ENCODE data around the gene MAP3K8. TPM values are rescaled to one million over a fixed set of nuclear protein-coding genes. Genes with fewer than 3 reads are reported as not detected.

Gene MAP3K8
- 13.3 TPM for polyA plus RNA-seq (2013, experiment 1 of 2; ENCODE audit: insufficient read length)
- polyA plus RNA-seq (2013, experiment 2 of 2; ENCODE audit: insufficient read length), result 13.2 TPM

DNA sequence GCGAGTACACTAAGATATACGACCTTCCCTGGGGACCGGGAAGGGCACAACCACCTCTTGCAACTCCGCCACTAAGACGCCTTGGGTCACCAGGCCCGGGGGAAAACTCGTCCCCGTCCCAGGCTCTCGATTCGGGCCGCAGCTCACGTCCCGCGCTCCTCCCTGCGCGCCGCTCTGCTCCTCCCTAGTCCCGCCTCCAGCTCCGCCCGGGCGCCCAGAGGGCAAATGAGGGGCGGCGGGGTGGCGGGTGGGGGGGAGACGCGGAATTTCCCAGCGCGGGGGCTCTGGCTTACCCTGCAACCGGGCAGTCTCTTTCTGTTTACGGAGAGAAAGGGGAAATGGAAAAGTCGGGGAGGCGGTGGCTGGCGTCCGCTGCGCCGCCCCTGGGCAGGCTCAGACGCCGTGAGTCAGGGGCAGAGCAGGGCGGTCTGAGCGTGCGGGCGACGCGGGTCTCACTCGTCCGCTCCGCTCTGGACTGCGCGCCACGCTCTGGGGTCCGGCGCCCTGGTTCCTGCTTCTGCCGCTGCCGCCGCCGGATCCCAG lies at the start of gene MAP3K8:
TSS of gene MAP3K8 (plus strand) at position 455 of the 543 bp plus-strand sequence. CDS start 4,755 bp downstream, outside the sequence.
- peak; percentile 94 for DNase-seq

DNA sequence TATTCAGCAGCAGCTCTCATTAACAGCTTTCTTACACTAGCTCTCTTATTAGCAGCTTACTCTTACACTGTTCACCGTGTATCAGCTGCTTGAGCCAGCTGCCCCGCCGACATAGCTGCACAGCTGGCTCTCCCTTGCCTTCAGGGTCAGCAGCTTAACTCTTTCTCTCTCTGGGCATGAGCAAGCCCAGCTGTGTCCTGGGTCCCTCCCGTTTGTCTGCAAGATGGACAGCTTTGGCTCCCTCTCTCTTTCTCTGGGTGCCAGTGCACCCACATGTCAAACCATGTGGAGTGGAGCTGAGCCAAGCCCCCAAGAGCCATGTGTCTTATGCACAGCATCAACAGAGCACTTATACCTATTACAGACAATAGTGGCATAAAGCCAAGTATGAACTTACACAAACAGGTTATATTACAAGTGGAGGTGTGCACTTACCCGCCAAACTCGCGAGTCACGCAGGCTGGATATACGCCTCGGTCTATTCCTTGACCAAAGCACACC lies 49.2 kb upstream of the MAP3K8 start:
- peak; percentile 53 for DNase-seq

- DNase-seq, result no peak
Measured at GRCh38 chr10:30386801-30387588, 47.0 kb upstream of the MAP3K8 start.

- peak; percentile 11 for DNase-seq
Measured at GRCh38 chr10:30387646-30388243, 46.2 kb upstream of the MAP3K8 start.

DNA sequence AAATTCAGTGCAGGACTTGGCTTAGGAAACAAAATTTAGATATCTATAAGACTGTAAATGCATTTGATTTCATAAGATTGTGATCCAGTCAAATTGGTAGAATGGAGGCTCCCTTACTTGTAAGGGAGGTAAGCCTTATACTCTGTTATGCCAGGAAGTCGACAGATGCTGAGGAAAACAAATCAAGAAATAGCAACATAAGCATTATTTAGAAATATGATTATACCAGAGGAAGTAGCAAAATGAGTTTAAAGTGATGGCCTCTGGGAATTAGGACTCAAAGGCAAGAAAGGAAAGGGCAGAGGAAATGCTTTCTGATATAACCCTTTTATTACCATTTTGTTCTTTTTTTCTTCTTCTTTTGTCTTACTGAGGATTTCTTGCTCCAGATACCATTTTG lies 44.4 kb upstream of the MAP3K8 start:
- no peak for DNase-seq

DNA sequence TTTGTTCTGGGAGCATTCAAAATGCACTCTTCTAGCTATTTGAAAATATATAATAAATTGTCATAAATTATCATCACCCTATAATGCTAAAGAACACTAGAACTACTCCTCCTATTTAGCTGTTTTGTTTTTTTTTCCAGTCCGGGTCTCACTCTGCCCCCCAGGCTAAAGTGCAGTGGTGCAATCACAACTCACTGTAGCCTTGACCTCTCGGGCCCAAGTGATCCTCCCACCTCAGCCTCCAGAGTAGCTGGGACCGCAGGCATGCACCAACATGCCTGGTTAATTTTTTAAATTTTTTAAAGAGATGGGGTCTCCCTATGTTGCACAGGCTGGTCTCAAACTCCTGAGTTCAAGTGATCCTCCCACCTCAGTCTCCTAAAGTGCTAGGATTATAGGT lies 43.8 kb upstream of the MAP3K8 start:
- DNase-seq, result no peak

DNA sequence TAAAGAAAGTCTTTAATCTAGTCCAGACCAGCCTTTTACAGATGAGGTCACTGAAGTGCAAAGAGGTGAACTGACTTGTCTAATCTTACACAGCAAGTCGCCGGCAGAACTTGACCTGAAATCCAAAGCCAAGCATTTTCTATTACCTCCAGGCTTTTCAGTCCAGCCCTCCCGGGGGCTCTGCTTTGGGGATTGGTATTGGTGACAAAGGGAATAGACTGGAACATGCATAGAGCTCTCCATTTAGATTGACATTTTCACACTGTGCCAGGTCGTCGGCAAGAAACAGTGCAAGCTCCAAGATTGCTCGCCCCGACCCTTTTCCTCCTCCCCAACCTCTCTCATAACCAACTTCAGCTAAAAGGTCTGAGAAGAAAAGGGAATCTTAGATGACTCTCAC lies 42.7 kb upstream of the MAP3K8 start:
- DNase-seq, result no peak

- DNase-seq, result peak; percentile 56
Measured at GRCh38 chr10:30392564-30392990, 41.4 kb upstream of the MAP3K8 start.

DNA sequence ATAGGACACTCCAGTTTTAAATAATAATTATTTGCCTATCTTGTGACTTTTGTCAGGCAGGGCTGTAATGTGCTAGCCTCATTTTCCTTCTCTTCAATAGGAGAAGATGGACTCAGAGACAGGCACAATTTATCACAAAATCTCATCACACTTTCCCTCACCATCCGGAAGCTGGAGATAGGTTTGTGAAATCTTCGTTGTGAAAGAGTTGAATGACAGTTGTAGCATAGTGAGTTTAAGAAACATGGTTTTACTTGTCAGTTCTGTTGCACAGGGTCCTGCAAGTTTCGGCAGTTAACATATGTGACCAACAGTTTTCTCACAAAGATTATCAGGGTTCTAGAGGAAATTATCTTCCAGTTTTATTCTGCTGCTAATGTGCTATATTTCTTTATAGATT lies 37.7 kb upstream of the MAP3K8 start:
- DNase-seq, result no peak

GRCh38 chr10:30396698-30397097 lies 37.3 kb upstream of the MAP3K8 start:
- no peak for DNase-seq

- DNase-seq, result no peak
Measured at GRCh38 chr10:30398193-30398592, 35.8 kb upstream of the MAP3K8 start.

GRCh38 chr10:30398788-30399187 lies 35.2 kb upstream of the MAP3K8 start:
- no peak for DNase-seq

- no peak for DNase-seq
Measured at GRCh38 chr10:30403494-30403893, 30.5 kb upstream of the MAP3K8 start.

GRCh38 chr10:30404540-30404939 lies 29.4 kb upstream of the MAP3K8 start:
- no peak for DNase-seq

GRCh38 chr10:30411263-30411662 lies 22.7 kb upstream of the MAP3K8 start:
- DNase-seq, result no peak

DNA sequence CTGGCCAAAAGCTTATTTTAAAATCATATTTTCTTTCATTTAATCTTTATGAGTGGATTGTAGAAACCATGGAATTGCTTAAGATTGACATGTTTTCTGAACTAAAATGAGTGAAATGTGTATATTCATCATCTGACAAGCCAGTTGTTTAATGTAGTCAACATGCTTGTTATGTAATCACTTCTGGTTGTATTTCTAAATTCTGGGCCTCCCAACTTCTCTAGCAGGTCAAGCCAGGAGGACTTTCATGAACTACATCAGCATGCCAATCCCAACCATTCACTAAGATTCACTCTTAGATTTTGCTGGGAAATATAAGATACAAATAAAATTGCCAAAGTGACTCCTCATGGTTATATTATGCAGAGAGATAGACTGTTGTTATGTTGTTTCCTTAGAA lies 21.1 kb upstream of the MAP3K8 start:
- DNase-seq, result no peak

GRCh38 chr10:30413996-30414576 lies 19.9 kb upstream of the MAP3K8 start:
- peak; percentile 71 for DNase-seq

- DNase-seq, result no peak
Measured at GRCh38 chr10:30415593-30415992, 18.4 kb upstream of the MAP3K8 start.

DNA sequence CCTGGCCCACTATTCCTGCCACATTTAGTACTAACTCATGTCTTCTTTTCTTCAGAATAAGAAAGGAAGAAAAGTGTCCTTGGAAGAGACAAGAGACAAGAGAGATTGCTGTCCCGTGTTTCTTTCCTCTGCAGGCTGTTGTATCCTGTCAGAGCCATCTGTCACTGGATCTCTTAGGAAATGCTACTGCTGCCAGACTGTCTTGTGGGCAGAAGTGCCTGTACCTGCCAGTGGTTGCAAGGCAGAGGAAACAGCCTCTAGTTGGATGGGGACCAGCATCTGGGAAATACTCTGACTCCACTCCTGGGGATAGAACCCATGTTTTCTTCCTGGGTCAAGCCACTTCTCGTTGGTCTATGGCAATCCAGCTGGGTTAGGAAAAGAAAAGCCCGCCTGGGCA lies 16.7 kb upstream of the MAP3K8 start:
- DNase-seq, result no peak

- DNase-seq, result no peak
Measured at GRCh38 chr10:30420266-30420665, 13.7 kb upstream of the MAP3K8 start.

DNA sequence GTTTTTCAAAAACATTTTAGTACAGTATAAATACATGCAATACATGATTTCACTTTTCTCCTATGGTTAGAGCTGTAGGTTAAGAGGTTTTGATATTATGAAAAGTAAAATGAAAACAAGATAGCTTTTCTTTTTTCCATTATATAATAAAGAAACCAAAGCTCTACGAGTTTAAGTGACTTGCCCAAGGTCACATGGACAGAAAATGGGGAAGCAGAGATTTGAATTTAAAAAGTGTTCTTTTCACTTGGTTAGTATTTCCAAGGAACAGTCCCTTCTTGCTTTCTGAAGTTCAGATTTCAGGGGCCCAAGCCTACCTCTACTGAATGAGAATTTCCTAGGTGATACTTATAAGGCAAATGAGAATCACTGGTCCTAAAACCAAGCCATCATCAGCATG lies 13.2 kb upstream of the MAP3K8 start:
- no peak for DNase-seq

DNA sequence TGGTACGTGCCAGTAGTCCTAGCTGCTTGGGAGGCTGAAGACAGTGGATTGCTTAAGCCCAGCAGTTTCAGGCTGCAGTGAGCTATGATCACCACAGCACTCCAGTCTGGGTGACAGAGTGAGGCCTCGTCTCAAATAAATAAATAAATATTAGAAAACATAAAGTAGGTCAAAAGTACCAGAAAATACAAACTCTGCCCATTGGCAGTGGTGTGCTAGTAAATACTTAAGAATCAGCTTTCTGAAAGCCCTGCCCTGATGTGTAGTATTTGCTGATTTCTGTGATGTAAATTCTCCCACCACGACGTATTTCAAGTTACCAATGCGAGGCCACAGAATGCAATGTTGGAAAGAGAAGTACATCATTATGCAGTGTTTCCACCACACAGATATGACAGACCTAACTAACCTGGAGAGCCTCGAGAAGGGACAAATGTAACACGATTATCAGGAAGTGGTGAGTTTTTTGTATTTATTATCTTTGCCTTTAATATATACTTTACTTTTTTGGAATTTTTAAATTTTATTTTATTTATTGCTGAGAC lies 11.8 kb upstream of the MAP3K8 start:
- DNase-seq, result no peak

Data from fibroblast of skin of scalp (primary cell).